H1 (cell line): ENCODE measurements around the gene CLCA4. TPM values are rescaled to one million over a fixed set of nuclear protein-coding genes. Genes with fewer than 3 reads are reported as not detected.

Experiments
- CTCF ChIA-PET: fragments of 300-600 bp; sonication (Branson Sonifier 250); formaldehyde crosslinking; loops from one replicate; lab custom pipeline; 2021; ENCODE audit not compliant: partially characterized antibody; lab: Charles Lee
- POLR2A ChIA-PET: fragments of 300-600 bp; sonication (Branson Sonifier 250); formaldehyde crosslinking; loops from one replicate; lab custom pipeline; 2021; ENCODE audit warnings: inconsistent platforms; ENCODE audit not compliant: partially characterized antibody; lab: Charles Lee
- DNase-seq, 2 experiments: peaks; one replicate each; pipeline versions ENCODE4 v3.0.0 to v3.0.0-alpha.2; 2010 to 2022; ENCODE audit warnings: low spot score in 2 of 2, low read depth in 1 of 2, mixed read lengths in 1 of 2
- FAIRE-seq: peaks from 2 replicates; lab custom pipeline; 2011; peaks lifted over from hg19 to GRCh38; lab: Jason Lieb, UNC
- H2AFZ ChIP-seq: 2 replicates; pipeline ENCODE4 v1.8.1; 2012; ENCODE audit warnings: low read length, inconsistent platforms
- H2AK5ac ChIP-seq: 2 replicates; pipeline ENCODE4 v1.6.1; 2013; ENCODE audit warnings: low read depth, low read length
- H2BK120ac ChIP-seq: replicated peaks from 2 replicates; pipeline ENCODE3; 2013; ENCODE audit warnings: low read depth, low read length, inconsistent platforms
- H2BK12ac ChIP-seq: 2 replicates; pipeline ENCODE4 v1.6.1; 2013; ENCODE audit warnings: low read depth, low read length
- H2BK15ac ChIP-seq: 2 replicates; pipeline ENCODE4 v1.6.1; 2013; ENCODE audit warnings: low read length
- H2BK20ac ChIP-seq: 2 replicates; pipeline ENCODE4 v1.6.1; 2013; ENCODE audit warnings: low read length
- H2BK5ac ChIP-seq: 2 replicates; pipeline ENCODE4 v1.6.1; 2013; ENCODE audit warnings: low read depth, low read length
- H3K14ac ChIP-seq: 2 replicates; pipeline ENCODE4 v1.6.1; 2013; ENCODE audit warnings: inconsistent platforms; ENCODE audit not compliant: insufficient read length
- H3K18ac ChIP-seq: 2 replicates; pipeline ENCODE4 v1.6.1; 2013; ENCODE audit warnings: low read length; ENCODE audit errors: extremely low read depth
- H3K23ac ChIP-seq: 2 replicates; pipeline ENCODE4 v1.6.1; 2013; ENCODE audit warnings: inconsistent platforms; ENCODE audit not compliant: insufficient read length
- H3K23me2 ChIP-seq: 2 replicates; pipeline ENCODE4 v1.6.1; 2013; ENCODE audit warnings: low read depth, low read length
- H3K27ac ChIP-seq: 2 replicates; pipeline ENCODE4 v1.6.1; 2011; ENCODE audit warnings: low read depth, low read length, inconsistent platforms
- H3K27me3 ChIP-seq, 4 experiments: replicated peaks in 1 of 4; 1 replicate in 1 of 4; 2 replicates in 3 of 4; pipeline versions ENCODE4 v1.6.1 to v1.8.1; 2011 to 2013; ENCODE audit warnings: low read length in 3 of 4, mild to moderate bottlenecking in 3 of 4, inconsistent platforms in 2 of 4, mixed read lengths in 2 of 4, moderate library complexity in 1 of 4; ENCODE audit not compliant: control insufficient read depth in 3 of 4, insufficient read depth in 3 of 4; ENCODE audit errors: extremely low read depth in 1 of 4
- H3K36me3 ChIP-seq, 4 experiments: 2 replicates each; pipeline versions ENCODE4 v1.6.1 to v1.8.1; 2011 to 2013; ENCODE audit warnings: mild to moderate bottlenecking in 4 of 4, low read length in 3 of 4, moderate library complexity in 2 of 4, control low read depth in 1 of 4, inconsistent platforms in 1 of 4; ENCODE audit not compliant: insufficient read depth in 4 of 4, control insufficient read depth in 2 of 4
- H3K4ac ChIP-seq: replicated peaks from 2 replicates; pipeline ENCODE3; 2013; ENCODE audit warnings: low read length, low read depth, mixed read lengths, inconsistent platforms; ENCODE audit not compliant: insufficient read length
- H3K4me1 ChIP-seq, 4 experiments: replicated peaks in 1 of 4; 1 replicate in 1 of 4; 2 replicates in 3 of 4; pipeline versions ENCODE4 v1.6.1 to v1.8.1; 2011 to 2013; ENCODE audit warnings: low read length in 3 of 4, inconsistent platforms in 2 of 4, mixed read lengths in 1 of 4; ENCODE audit not compliant: insufficient read depth in 4 of 4, control insufficient read depth in 3 of 4
- H3K4me2 ChIP-seq, 2 experiments: 2 replicates each; pipeline versions ENCODE4 v1.6.1 to v1.8.1; 2011 to 2013; ENCODE audit warnings: low read depth in 2 of 2, low read length in 2 of 2, control low read depth in 1 of 2, inconsistent platforms in 1 of 2, mild to moderate bottlenecking in 1 of 2; ENCODE audit not compliant: insufficient read depth in 1 of 2
- H3K4me3 ChIP-seq, 4 experiments: fragments of 200-600, 300-600 bp in 1 of 4; sonication (generic), shearing (Covaris generic), sonication (Bioruptor Twin) in 1 of 4; 2 replicates each; pipeline versions ENCODE4 v1.5.1 to v1.8.1; 2011 to 2016; ENCODE audit warnings: low read length in 4 of 4, low read depth in 3 of 4, control low read depth in 2 of 4, inconsistent platforms in 2 of 4, mild to moderate bottlenecking in 2 of 4, mixed read lengths in 1 of 4, moderate library complexity in 1 of 4; ENCODE audit not compliant: insufficient read depth in 2 of 4; ENCODE audit errors: extremely low read depth in 1 of 4
- H3K56ac ChIP-seq: replicated peaks from 2 replicates; pipeline ENCODE3; 2013; ENCODE audit warnings: low read depth, mild to moderate bottlenecking, mixed read lengths, low read length, inconsistent platforms; ENCODE audit not compliant: insufficient read length
- H3K79me1 ChIP-seq: 2 replicates; pipeline ENCODE4 v1.6.1; 2013; ENCODE audit warnings: low read depth, low read length, control low read depth
- H3K79me2 ChIP-seq, 2 experiments: 2 replicates each; pipeline versions ENCODE4 v1.6.1 to v1.8.1; 2012 to 2013; ENCODE audit warnings: low read length in 2 of 2, mild to moderate bottlenecking in 2 of 2, inconsistent platforms in 1 of 2; ENCODE audit not compliant: insufficient read depth in 2 of 2, control insufficient read depth in 1 of 2
- H3K9ac ChIP-seq, 4 experiments: replicated peaks in 1 of 4; 1 replicate in 1 of 4; 2 replicates in 3 of 4; pipeline versions ENCODE4 v1.6.1 to v1.8.1; 2011 to 2013; ENCODE audit warnings: low read depth in 3 of 4, low read length in 3 of 4, control low read depth in 2 of 4, mild to moderate bottlenecking in 2 of 4, moderate library complexity in 2 of 4, inconsistent platforms in 1 of 4; ENCODE audit errors: extremely low read depth in 1 of 4
- H3K9me3 ChIP-seq, 2 experiments: 2 replicates each; pipeline versions ENCODE4 v1.6.1 to v1.8.1; 2012 to 2013; ENCODE audit warnings: mild to moderate bottlenecking in 2 of 2, moderate library complexity in 2 of 2, control low read depth in 1 of 2, inconsistent platforms in 1 of 2, low read depth in 1 of 2, low read length in 1 of 2, mixed read lengths in 1 of 2; ENCODE audit not compliant: insufficient read depth in 2 of 2
- H4K20me1 ChIP-seq, 2 experiments: replicated peaks in 1 of 2; 2 replicates each; pipeline versions ENCODE3 to v1.8.1; 2011 to 2013; ENCODE audit warnings: inconsistent platforms in 2 of 2, low read length in 2 of 2, mild to moderate bottlenecking in 1 of 2; ENCODE audit not compliant: insufficient read depth in 2 of 2, control insufficient read depth in 1 of 2
- H4K5ac ChIP-seq: 2 replicates; pipeline ENCODE4 v1.6.1; 2013; ENCODE audit warnings: low read length, low read depth, mixed read lengths, inconsistent platforms; ENCODE audit not compliant: insufficient read length
- H4K8ac ChIP-seq: 2 replicates; pipeline ENCODE4 v1.8.0; 2013; ENCODE audit warnings: mild to moderate bottlenecking, moderate library complexity, low read length, inconsistent platforms; ENCODE audit not compliant: insufficient read depth; ENCODE audit errors: extremely low read depth
- H4K91ac ChIP-seq: replicated peaks from 2 replicates; pipeline ENCODE3; 2013; ENCODE audit warnings: low read length, mixed read lengths, inconsistent platforms; ENCODE audit not compliant: insufficient read length
- HDAC6 ChIP-seq: IDR thresholded peaks from one replicate; pipeline ENCODE4 v1.7.1; 2012; ENCODE audit warnings: low read depth, mild to moderate bottlenecking, inconsistent platforms, low read length, moderate library complexity
- WGBS, 2 experiments: shearing (Covaris generic) in 1 of 2; methylation state at CpG; one replicate each; pipeline versions ENCODE4 v1.1.6 to v1.1.7; 2013 to 2015; ENCODE audit warnings: low lambda C conversion rate in 2 of 2, mixed read lengths in 2 of 2, inconsistent platforms in 1 of 2, low coverage in 1 of 2, missing lambda C conversion rate in 1 of 2; ENCODE audit not compliant: insufficient replicate concordance in 2 of 2, insufficient coverage in 1 of 2, insufficient read length in 1 of 2; ENCODE audit errors: extremely low coverage in 1 of 2, missing lambda C conversion rate in 1 of 2; 5-methylcytosine and 5-hydroxymethylcytosine counted together
- polyA plus RNA-seq, 7 experiments: library from polyadenylated mRNA; depleted of rRNA in 3 of 7; stranded (reverse) in 5 of 7; unstranded in 2 of 7; fragments of >200 nt in 5 of 7; fragments of 200-250 nt in 2 of 7; gene quantifications; 1 replicate in 5 of 7; 2 replicates in 1 of 7; 4 replicates in 1 of 7; pipeline versions ENCODE4 v1.2.1 to v1.2.3, GENCODE V29; 2011 to 2013; ENCODE audit warnings: missing spikeins in 2 of 7, mixed read lengths in 2 of 7
- total RNA-seq: library from RNA; stranded (reverse); fragmentation: NEBNext Ultra II Directional; extraction: Animal tissue kit (Norgen Biotek cat#: 25700); gene quantifications from 2 replicates; pipeline ENCODE4 v1.2.1, GENCODE V29; 2021

Gene CLCA4
- total and polyA plus RNA-seq, 2 of the 8 experiments (the other 6 are each of a cell fraction or from before 2014, with no cell fraction given), result not detected

GRCh38 chr1:86567341-86567740 is 20.5 kb downstream of the CLCA4 start:
- no peak overlapping the region for H4K91ac ChIP-seq
- no peak overlapping the region for H3K14ac ChIP-seq
- H3K9me3 ChIP-seq, result no peaks in the 10 kb centered on the region
- no peaks in the 10 kb centered on the region for H4K20me1 ChIP-seq
- H3K4ac ChIP-seq, result no peak overlapping the region
- H2BK5ac ChIP-seq, result no peak overlapping the region
- H2AFZ ChIP-seq, result no peak overlapping the region
- POLR2A ChIA-PET, result no interaction called here
- H3K4me2 ChIP-seq, result no peak overlapping the region
- no peak for TF ChIP-seq HDAC6
- TF ChIP-seq, all 59 proteins: peak for 0
- H3K36me3 ChIP-seq, result no peaks in the 10 kb centered on the region
- FAIRE-seq (no peak), DNase-seq (no peak)
- no peak overlapping the region for H4K5ac ChIP-seq
- H3K4me1 ChIP-seq, result no peaks in the 10 kb centered on the region
- H3K27ac ChIP-seq, result no peak overlapping the region
- H3K23ac ChIP-seq, result no peak overlapping the region
- no peaks in the 10 kb centered on the region for H3K79me1 ChIP-seq
- no peak overlapping the region for H3K56ac ChIP-seq
- H3K23me2 ChIP-seq, result no peaks in the 10 kb centered on the region
- H2BK120ac ChIP-seq, result no peak overlapping the region
- WGBS, 2 experiments, result 93% methylated on average over 3 of the region's 3 CpGs; no CpG with 5 or more reads in 1 of the 2 experiments
- H3K4me3 ChIP-seq, result no peak overlapping the region
- no peak overlapping the region for H2BK12ac ChIP-seq
- H2AK5ac ChIP-seq, result no peak overlapping the region
- H3K9ac ChIP-seq, result no peak overlapping the region
- H4K8ac ChIP-seq, result no peak overlapping the region
- H2BK15ac ChIP-seq, result no peak overlapping the region
- H2BK20ac ChIP-seq, result no peak overlapping the region
- CTCF ChIA-PET, result interaction anchor here (0.6 kb wide), 1 partner anchor 31 kb away, joined by 4 read pairs; no protein-coding TSS in a partner anchor
- H3K79me2 ChIP-seq, result no peaks in the 10 kb centered on the region
- no peak overlapping the region for H3K18ac ChIP-seq
- no peaks in the 10 kb centered on the region for H3K27me3 ChIP-seq
